Inflammatory macrophage treated with lipopolysaccharide for 1 hour (primary cell): Measurements from ENCODE around the gene RBM45.
"Not testable (repeated sequence)": the region's sequence is repeated elsewhere in the genome, so short reads cannot be mapped to it uniquely, and the experiment has no call there.

Source experiments
- DNase-seq, 2 donors: peaks; one replicate each; pipeline ENCODE4 v3.0.0-alpha.2; 2020 to 2022

Gene RBM45

GRCh38 chr2:178112202-178113152, at the start of gene RBM45:
Gene RBM45, plus strand, starts transcription at chr2:178112437. Its CDS starts 110 bp downstream, at chr2:178112547.
- peak; percentile 88 to 97 for DNase-seq

GRCh38 chr2:178066324-178066723, 45.9 kb upstream of the RBM45 start:
- no peak for DNase-seq

GRCh38 chr2:178066890-178067669, 45.2 kb upstream of the RBM45 start:
- no peak for DNase-seq

GRCh38 chr2:178068823-178069454, 43.3 kb upstream of the RBM45 start:
- DNase-seq: no peak

- no peak for DNase-seq
Observed at GRCh38 chr2:178069551-178069950, 42.7 kb upstream of the RBM45 start.

GRCh38 chr2:178070824-178071223, 41.4 kb upstream of the RBM45 start:
- DNase-seq: no peak

GRCh38 chr2:178072000-178072382, 40.2 kb upstream of the RBM45 start:
- no peak for DNase-seq

GRCh38 chr2:178072383-178073301, 39.6 kb upstream of the RBM45 start, which contains the start of gene PDE11A:
Gene PDE11A, minus strand, starts transcription at chr2:178072777. Its CDS starts 340 bp downstream, at chr2:178072437.
- DNase-seq: peak in 1 of 2 donors; percentile 23

- DNase-seq: peak in 1 of 2 donors; percentile 9
Observed at GRCh38 chr2:178074123-178075005, 37.9 kb upstream of the RBM45 start.

- DNase-seq: no peak
Observed at GRCh38 chr2:178075006-178075326, 37.3 kb upstream of the RBM45 start.

- no peak for DNase-seq
Observed at GRCh38 chr2:178076130-178076529, 36.1 kb upstream of the RBM45 start.

- DNase-seq: not testable (repeated sequence)
Observed at GRCh38 chr2:178079279-178079678, 33.0 kb upstream of the RBM45 start.

- no peak for DNase-seq
Observed at GRCh38 chr2:178082408-178083045, 29.7 kb upstream of the RBM45 start.

GRCh38 chr2:178084273-178084672, 28.0 kb upstream of the RBM45 start:
- DNase-seq: no peak

GRCh38 chr2:178088774-178089270, 23.4 kb upstream of the RBM45 start:
- no peak for DNase-seq

GRCh38 chr2:178093471-178093870, 18.8 kb upstream of the RBM45 start:
- no peak for DNase-seq

- DNase-seq: peak in 1 of 2 donors; percentile 3
Observed at GRCh38 chr2:178101321-178102079, 10.7 kb upstream of the RBM45 start.

GRCh38 chr2:178105566-178105965, 6.7 kb upstream of the RBM45 start:
- DNase-seq: no peak

GRCh38 chr2:178106053-178106452, 6.2 kb upstream of the RBM45 start:
- no peak for DNase-seq

GRCh38 chr2:178108176-178108575, 4.1 kb upstream of the RBM45 start:
- DNase-seq: no peak
